Cerebellar nuclear complex (tissue), 1 donor: ENCODE results near the gene SEZ6.
A peak's percentile ranks its signal among the peaks of the same experiment; 100 is the strongest.

Source experiments
- DNase-seq, 2 experiments: peaks; one replicate each; lab custom pipeline; 2025; lab: John Stamatoyannopoulos, UW

Gene SEZ6

DNA sequence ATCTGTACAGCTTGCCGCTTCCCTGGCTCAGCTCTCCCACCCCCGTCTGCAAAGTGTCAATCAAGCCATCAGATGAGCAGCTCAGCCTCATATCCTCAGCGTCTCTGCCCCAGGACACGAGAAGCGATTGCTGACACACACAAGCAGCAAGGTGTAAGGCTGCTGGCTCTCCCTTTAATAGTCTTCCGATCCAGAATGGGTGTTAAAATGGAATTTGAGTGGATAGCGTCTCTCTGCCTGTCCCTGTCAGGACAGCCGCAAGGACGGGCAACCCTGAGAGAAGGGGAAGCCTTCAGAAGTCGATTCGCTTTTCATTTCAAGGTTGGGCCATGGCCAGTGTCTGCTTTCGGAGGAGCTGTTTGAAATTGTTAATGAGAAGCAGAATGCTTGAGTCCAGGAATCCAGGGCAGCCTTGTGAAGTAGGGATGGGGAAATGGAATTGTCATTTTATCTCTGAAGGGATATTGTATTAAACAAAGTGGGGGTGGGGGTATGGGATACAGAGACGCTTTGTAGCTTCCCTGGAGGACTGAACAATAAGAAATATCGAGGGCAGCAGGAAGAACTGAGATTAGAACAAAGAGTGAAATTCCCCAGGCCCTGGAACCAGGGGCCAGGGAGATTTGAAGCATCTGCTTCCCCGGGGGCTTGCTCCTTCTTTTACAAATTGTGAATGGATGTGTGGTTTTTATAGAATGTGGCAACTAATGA lies 32.4 kb upstream of the SEZ6 start:
- DNase-seq = peak in 1 of 2 experiments; percentile 17

DNA sequence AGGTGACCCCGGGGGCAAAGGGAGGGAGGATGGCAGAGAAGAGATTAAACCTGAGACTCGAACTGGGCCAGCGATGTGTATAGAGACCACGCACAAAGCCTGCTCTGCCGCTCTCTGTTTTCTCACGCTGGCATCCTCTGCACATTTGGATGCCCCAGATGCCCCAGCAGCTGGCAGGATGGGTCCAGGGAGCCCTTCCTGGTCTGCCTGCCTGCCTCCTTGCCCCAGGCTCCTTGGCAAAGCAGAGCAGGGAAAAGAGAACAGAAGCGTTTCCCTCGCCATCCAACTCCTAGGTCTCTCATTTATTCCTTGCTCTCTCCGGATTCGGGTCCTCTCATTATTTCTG lies 31.9 kb upstream of the SEZ6 start:
- no peak for DNase-seq

DNA sequence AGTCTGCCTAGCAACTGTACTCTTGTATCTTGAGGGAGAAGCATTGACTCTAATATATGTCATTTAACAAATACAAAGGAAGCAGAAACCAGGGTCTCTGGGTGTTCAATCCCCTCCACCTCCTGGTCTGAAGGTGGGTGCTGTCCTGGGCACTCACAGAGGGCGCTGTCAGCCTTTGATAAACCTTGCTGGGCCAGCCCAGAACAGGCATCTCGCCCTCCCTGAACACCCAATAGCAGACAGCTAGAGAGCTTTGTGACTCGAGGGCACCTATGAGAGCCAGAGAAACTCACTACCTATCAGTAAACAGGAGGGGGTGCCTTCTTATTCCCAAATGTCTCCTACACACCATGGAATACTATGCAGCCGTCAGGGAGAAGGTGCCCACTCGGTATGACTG lies 30.8 kb upstream of the SEZ6 start:
- DNase-seq = no peak

DNA sequence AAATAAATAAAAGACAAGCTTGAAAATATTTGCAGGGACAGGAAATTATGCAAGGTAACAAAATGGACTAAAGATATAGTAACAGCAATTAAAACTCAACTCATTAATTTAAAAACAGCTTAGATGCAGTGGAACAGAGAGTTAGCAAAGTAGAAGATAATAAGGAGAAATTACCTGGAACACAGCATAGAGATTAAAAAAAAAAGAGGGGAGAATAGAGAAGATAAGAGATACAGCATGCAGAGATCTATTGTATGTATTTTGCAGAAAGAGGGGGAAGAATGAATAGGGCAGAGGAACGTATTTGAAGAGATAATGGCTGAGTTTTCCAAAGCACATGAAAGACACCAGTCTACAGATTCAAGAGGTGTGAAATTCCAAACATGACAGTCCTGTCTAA lies 28.7 kb upstream of the SEZ6 start:
- no peak for DNase-seq

DNA sequence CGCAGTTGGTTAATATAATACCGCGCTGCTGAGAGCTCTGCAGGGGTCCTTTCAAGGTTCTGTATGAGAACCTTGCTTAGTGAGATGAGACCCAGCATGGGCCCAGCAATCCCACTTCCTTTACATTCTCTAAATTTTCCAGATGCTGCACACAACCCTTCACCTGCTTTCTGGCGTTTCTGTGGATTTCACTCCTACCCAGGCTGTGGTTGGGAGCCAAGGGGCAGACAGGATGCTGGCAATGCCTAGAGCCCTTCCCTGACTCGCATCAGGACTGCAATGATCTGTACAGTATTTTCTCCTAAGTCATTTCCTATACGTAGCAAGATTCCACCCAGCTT lies 27.0 kb upstream of the SEZ6 start:
- DNase-seq = no peak

DNA sequence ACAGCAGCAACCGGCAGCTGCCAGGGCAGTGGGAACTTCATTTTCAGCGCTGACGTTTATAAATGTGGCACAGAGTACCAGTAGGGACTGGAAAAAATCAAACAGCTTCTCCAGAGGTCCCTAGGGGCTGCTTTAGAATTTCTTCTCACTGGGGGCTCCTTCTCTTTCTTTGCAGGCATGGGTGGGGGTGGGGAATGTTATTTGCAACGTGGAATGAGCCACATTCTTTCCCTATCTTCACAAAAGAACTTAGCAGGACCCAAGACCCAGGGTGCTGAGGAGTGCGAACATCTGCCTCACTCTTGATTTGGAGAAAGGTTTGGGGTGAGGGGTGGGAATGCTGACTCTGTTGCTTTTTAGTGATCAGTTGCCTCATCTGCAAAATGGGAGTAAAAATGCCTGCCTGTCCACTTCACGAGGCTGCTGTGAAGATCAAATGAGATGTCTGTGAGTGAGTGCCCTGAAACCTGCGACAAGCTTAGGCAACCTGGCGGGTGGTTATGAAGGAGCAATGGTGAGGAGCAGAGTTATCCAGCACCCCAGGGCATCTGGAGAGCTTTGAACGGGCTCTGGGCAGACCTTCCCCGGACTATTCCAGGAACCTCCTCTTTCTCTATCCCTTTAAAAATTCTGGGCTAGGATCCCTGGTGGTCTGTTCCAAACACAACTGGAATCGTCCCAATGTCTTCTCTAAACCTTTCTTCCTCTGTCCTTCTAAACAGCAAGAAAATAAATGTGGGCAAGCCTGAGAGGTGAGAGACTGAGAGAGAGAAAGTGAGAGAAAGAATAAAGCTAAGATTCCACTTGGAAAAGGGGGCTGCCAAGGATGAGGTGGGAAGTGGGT lies 26.4 kb upstream of the SEZ6 start:
- no peak for DNase-seq

DNA sequence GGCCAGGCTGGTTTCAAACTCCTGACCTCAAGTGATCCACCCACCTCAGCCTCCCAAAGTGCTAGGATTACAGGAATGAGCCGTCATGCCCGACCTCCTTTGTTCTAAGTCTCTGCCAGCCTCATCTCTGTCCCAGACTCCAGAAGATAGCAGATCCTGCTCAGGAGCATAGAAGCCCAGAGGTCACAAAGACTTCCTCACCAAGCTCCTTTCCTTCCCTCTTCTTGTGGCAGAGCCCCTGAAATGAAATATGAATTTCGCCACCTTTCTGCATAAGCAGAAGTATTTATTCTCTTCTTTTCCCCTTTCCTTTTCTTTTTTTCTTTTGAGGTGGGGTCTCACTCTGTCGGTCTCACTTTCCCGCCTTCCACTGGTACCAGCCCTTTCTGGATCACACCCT lies 25.7 kb upstream of the SEZ6 start:
- no peak for DNase-seq

DNA sequence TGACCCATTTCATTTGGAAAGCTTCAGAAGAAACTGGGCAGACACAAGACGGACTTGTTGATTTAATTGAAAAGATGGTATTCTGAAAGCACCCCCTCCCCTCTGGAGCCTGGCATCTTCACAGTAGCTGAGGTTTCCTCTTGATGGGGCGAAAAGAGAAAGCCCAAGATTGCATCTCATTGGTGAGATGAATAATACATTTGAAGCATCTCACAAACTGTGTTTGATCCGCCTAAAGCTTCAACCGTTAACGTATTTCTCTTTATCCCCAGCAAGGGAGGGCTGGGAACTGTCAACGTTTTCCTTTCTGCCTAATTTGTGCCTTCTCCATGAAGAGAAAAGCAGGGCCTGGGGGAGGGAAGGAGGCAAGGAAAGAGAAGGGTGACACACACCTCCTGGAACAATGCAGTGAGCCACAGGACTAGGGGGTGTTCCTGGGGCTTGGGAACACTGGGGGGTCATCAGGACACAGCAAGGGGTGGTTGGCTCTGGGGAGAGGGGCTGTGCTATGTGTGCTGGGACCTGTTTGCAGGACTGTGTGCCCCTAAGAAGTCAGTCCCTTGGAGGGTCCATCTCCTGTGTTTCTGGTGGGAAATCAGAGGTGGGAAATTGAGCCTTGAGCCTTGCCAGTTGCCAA lies 18.6 kb upstream of the SEZ6 start:
- no peak for DNase-seq

DNA sequence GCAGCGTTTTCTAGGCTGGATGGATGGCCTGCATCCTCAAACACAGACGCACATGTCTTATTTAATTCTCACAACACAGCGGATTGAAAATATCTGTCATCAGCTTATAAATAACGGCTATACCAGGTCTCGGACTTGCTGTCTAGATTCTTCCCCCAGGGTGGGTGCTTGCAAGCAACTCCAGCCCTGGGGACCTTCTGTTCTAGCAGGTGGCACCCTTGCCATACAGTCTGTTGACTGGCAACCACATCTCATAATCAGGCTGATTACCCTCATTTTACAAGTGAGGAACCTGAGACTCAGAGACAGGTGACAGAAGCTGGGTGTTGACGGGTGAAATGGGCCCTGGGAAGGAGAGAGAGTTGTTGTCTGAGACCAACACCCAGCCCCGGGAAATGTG lies 16.2 kb upstream of the SEZ6 start:
- DNase-seq = no peak

DNA sequence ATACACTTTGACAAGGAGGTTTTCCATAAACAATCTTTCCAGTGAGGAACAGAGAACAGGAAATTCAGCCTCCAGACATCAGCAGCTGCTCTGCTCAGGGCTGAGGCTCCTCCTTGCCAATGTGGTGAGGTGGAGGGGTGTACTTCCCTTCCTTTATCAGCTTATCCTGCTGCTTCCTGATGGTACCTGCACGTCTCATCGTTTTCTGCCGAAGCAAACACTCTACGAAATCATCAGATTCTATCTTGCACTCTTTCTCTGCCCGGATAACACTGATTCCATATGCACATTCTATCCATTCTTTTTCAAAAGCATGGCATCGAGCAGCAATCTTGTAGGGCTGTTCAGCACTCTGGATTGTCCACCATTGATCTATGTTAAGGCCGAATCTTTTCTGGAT lies 15.4 kb upstream of the SEZ6 start:
- no peak for DNase-seq

DNA sequence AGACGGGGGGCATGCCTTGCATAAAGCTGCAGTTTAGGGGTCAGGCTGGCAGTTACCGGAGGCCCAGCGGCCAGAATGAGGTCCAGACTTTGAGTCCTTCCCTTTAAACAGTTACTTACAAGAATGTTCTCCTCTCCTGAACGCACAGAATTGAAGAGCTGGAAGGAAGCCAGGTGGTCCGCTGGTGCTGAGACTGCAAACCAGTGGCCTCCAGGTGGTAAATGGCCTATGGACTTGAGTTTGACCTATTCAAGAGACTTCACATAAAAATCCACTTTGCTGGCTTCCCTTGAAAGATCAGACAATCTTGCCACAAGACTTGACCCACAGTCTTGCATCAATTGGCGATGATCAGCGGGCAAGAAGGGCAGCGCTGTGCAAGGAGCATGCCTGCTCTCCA lies 14.7 kb upstream of the SEZ6 start:
- DNase-seq = no peak

DNA sequence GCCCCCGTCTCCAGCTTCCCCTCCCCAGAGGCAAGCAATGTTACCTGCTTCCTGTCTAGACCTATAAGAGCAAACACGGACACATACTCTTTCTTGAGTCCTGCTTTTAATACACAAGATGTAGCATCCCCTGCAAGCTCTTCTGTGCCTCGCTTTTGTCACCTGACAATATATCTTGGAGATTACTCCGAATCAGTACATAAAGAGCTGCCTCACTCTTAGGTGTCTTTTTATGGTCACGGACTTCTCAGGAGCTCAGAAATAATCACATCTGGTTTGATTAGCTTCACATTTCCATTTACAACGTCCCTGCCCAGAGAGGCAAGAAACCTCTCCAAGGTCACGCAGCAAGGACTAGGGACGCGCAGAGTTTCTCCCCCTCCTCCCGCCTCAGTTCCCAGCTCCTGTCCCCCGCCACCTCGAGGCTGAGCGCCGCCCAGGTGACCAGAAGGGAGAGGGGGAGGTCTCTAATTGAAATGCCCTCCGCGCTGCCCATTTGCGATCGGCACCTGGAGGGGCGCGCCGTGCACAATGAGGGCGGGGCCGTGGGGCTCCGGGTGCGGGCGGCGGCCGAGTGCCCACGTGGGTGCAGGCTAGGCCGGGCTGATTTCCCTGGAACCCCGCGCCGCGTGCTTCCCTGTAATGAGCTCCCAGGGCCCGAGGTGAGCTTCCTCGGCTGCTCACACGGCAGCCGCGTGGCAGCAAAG lies 13.8 kb upstream of the SEZ6 start:
- DNase-seq = peak in 1 of 2 experiments; percentile 12

DNA sequence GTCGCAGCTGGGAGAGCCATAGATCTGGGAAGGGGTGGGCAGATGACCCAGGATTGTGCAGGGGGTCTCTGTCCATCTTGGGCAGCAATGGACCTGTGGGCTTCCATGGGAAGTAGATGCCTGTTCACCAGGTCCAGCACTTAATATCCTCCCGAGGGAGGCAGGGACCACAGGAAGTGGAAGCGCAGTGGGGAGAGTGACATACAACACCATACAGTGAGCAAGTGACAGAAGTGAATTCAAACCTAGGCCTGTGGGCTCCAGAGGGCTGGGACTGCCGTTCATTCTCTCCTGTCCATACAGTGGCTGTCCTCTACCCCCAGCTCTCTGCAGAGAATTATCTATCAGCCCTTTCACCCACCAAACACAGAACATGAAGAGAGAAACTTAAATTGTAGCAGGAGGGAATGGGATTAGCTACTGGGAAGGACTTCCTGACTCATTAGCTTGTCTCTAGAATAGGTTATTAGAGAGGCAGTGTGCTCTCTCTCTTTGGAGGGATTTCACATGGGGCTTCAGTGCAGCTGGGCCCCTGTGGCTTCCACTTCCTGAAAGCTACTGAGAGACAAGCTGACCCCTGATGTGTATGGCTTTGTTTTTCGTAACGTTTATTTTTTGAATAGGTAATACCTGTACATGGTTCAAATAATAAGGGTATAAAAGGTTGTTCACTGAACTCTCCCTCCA lies 13.1 kb upstream of the SEZ6 start:
- no peak for DNase-seq

DNA sequence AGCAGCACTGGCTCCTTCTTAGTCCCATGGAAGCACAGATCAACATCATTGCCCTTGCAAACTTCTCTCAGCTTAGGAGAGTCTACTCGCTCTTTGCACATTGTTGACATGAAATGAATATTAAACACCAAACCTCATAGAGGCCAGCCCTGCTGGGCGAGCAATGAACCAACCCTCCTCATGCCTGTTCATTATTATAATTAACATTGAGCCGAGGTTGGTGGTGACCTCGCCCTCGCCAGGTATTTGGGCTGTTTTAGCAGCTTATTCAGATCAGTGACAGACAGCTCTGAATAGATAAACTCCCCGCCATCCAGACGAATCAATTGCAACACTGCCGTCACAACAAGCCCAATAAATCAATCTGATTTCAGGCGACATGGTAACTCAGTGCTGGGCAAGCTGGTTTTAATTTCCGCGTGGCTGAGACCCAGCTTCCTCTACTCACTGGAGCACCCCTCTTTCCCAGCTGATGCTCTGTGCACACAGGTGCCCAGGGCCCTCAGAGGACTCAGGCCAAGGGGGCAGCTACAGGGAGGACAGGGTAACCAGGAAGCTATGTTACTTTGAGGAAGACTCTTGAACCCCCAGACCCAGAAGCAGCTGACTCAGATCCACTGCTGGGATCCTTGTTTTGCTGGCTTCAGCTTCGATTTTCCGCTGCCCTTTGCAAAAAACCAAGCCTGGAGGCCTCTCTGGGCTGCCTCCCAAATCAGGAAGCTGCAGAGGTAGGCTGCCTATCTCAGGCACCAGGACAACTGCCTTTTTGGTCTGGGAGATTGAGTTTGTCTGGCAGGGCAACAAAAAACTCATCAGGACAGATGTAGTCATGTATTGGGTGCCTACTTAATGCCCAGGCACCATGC lies 10.7 kb upstream of the SEZ6 start:
- no peak for DNase-seq

DNA sequence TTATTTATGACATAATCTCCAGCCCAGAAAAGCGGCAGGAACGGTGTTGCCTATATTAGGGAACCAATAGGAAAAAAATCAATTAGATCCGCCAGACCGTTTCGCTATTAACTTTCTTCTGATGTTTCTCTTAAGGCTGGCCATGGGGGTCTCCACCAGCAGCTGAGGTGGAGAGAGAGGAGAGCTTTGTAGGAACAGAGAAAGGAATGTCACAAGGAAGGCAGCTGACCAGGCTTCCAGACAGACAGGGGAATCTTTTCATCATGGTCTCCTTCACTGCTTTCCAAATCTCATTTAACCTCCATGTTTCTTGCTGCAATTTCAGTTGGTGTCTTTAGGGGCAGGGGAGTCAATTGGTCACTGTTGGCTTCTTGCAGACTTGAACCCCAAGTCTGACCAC lies 8.9 kb upstream of the SEZ6 start:
- no peak for DNase-seq

DNA sequence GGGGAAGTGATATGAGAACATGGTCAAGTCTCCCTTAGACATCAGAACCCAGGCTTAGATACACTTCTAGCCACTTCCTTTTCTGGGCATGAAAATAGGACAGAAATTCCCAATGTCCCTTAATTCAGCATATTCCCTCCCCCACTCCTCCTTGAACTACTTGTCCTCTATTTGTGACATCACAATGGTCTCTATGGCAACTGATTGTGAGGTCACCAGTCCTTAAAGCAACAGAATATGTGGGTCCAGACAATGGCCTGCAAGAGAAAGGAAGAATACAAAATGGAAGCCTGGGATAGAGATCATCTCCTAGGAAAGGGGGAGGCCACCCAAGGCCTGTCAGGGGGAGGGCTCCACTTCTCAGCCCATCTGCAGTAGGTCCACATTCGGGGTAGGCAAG lies 6.7 kb upstream of the SEZ6 start:
- no peak for DNase-seq

DNA sequence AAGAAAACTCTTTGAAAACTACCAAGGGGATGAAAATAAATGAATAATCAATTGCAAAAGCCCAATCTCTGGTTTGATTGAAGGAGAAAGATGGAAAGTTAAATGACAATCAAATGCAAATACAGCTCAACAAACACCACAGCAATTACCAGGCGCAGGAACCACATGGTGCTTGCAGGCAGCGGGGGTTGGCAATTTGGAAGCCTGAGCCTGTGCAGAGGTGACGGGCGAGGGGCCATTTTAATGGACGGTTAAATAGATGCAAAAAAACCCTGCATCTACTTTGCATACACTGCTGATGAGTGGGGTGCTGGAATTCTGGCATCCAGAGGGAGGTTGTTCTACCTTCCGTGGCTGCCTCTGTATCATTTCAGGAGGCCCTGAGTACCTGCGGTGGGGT lies 4.8 kb upstream of the SEZ6 start:
- no peak for DNase-seq

DNA sequence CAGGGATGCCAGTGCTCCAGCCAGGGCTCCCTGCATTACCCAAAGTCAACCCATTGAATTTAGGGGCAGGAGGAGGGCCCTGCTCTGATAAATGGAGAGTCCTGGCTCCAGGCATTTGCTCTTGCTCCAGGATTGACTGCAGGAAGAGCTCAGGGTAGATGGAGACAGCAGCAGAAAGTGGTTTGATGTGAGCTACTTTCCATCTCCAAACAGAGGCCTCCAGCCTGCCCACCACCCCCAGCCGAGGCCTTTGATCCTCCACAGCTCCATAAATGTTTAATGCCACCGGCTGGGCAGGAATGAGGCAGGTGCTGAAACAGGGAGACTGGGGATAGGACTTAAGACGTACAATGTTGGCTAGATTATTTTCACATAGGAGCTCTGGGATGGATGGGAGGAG lies 4.3 kb upstream of the SEZ6 start:
- DNase-seq = no peak

DNA sequence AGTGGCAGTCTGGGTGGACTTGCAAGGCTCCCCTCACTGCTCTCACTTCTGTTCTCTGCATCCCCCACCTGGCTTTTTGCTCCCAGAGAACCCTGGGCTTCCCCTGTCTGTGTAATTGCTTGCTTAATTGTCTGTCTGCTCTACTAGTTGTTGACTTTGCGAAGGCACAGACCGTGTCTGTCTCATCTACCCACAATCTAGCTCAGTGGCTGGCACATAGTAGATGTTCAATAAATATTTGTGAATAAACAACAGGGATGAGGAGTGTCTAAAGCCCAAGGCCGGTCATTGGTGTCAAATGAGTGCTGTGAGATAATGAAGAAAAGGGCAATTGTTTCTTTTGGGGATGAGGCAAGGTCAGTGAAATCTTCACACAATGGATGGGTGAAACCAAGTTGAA lies 2.8 kb upstream of the SEZ6 start:
- DNase-seq = no peak

DNA sequence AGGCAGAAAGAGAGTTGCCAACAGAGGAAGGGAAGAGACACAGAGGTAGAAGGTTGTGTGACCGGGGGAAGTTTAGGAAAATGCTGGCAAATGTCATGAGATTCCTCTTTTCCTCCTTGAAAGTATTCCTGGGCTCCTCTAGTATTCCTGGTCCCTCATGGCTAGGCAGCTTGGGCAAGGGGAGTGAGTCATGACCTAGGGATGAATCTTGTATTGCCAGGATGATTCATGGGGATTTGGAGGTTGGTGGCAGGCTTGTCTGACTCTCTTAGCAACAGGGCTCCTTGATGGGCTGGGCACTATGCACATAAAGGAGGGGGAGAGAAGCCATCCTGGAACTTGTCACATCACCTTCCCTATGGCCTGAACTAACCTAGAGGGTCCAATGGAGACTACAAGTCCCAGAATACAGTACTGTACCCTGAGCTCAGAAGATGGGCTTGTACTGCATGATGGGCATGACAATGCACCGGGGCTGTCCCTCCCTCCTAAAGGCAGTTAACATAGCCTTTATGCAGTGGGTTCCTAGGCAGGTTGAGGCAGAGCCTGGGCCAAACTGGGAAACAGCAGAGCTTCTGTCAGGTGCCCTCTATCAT lies 2.1 kb upstream of the SEZ6 start:
- no peak for DNase-seq

DNA sequence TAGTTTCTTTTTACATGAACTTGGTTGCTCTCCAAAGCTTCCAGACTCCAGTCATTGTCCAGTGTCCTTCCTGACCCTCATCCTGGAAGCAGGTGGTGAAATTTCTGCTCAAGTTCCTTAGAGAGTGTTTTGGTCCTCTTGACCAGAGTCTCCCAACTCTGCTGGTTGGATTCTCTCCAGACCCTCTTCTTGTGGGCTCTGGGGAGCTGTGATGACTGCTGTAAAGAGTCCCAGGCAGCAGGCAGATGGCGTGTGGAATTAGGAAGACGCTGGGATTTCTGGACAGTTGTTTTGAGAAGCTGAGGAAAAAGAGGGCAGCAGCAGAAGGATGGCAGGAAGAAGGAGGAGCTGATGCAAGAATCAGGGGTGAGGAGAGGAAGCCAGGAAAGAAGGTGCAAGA lies 1.6 kb upstream of the SEZ6 start:
- no peak for DNase-seq
